GM12873 (cell line): ENCODE data around the gene KRT1.

Experiments used
- CTCF ChIP-seq: IDR thresholded peaks from 2 replicates; pipeline ENCODE4 v1.5.1; 2012; ENCODE audit warnings: low read depth, mild to moderate bottlenecking, moderate library complexity, low read length, control low read depth; ENCODE audit not compliant: insufficient read depth; ENCODE audit errors: missing control alignments

KRT1 gene

GRCh38 chr12:52634266-52635056 is 45.7 kb downstream of the KRT1 start:
- no peak for TF ChIP-seq CTCF

- no peak for TF ChIP-seq CTCF
Observed at GRCh38 chr12:52633383-52633782, 46.8 kb downstream of the KRT1 start.

- no peak for TF ChIP-seq CTCF
Observed at GRCh38 chr12:52632656-52633055, 47.6 kb downstream of the KRT1 start.

- TF ChIP-seq CTCF: no peak
Observed at GRCh38 chr12:52631676-52632459, 48.3 kb downstream of the KRT1 start.

- no peak for TF ChIP-seq CTCF
Observed at GRCh38 chr12:52631264-52631663, 48.9 kb downstream of the KRT1 start.

- no peak for TF ChIP-seq CTCF
Observed at GRCh38 chr12:52630599-52631200, 49.5 kb downstream of the KRT1 start.

- no peak for TF ChIP-seq CTCF
Observed at GRCh38 chr12:52630008-52630500, 50.2 kb downstream of the KRT1 start.
